Daoy (cell line): Measurements from ENCODE around the gene EPB41L2. TPM values are rescaled to one million over a fixed set of nuclear protein-coding genes. Genes with fewer than 3 reads are reported as not detected.
A peak's percentile ranks its signal among the peaks of the same experiment; 100 is the strongest.
"Not testable (repeated sequence)": the region's sequence is repeated elsewhere in the genome, so short reads cannot be mapped to it uniquely, and the experiment has no call there.

Experiments
- DNase-seq: peaks from one replicate; pipeline ENCODE4 v3.0.0-alpha.2; 2015; ENCODE audit warnings: low read depth
- total RNA-seq: library from RNA; depleted of rRNA; stranded (reverse); fragments of >200 nt; shearing (Covaris generic); gene quantifications from 2 replicates; pipeline ENCODE4 v1.2.3, GENCODE V29; 2014

The EPB41L2 gene
- total RNA-seq, 1 experiment from 2014 or later, result 14.1 TPM

- DNase-seq, result no peak
Measured at GRCh38 chr6:131036143-131036542, 26.9 kb downstream of the EPB41L2 start.

- DNase-seq, result no peak
Measured at GRCh38 chr6:131035582-131035981, 27.5 kb downstream of the EPB41L2 start.

GRCh38 chr6:131033631-131034030 lies 29.4 kb downstream of the EPB41L2 start:
- DNase-seq, result no peak

GRCh38 chr6:131029626-131030297 lies 33.3 kb downstream of the EPB41L2 start:
- peak; percentile 13 for DNase-seq

- no peak for DNase-seq
Measured at GRCh38 chr6:131027326-131027725, 35.7 kb downstream of the EPB41L2 start.

GRCh38 chr6:131026243-131026642 lies 36.8 kb downstream of the EPB41L2 start:
- no peak for DNase-seq

- no peak for DNase-seq
Measured at GRCh38 chr6:131024565-131024964, 38.5 kb downstream of the EPB41L2 start.

GRCh38 chr6:131023834-131024504 lies 39.1 kb downstream of the EPB41L2 start:
- DNase-seq, result peak; percentile 71

GRCh38 chr6:131022691-131023090 lies 40.4 kb downstream of the EPB41L2 start:
- no peak for DNase-seq

GRCh38 chr6:131017962-131018361 lies 45.1 kb downstream of the EPB41L2 start:
- no peak for DNase-seq

GRCh38 chr6:131015630-131016263 lies 47.3 kb downstream of the EPB41L2 start:
- DNase-seq, result no peak

GRCh38 chr6:131015025-131015591 lies 47.9 kb downstream of the EPB41L2 start:
- no peak for DNase-seq

GRCh38 chr6:131014080-131014776 lies 48.8 kb downstream of the EPB41L2 start:
- no peak for DNase-seq

- peak; percentile 25 for DNase-seq
Measured at GRCh38 chr6:131013495-131013894, 49.5 kb downstream of the EPB41L2 start.

GRCh38 chr6:131009790-131010189 lies 53.3 kb downstream of the EPB41L2 start:
- no peak for DNase-seq

- not testable (repeated sequence) for DNase-seq
Measured at GRCh38 chr6:131008965-131009364, 54.1 kb downstream of the EPB41L2 start.

GRCh38 chr6:131007964-131008363 lies 55.1 kb downstream of the EPB41L2 start:
- not testable (repeated sequence) for DNase-seq

- DNase-seq, result no peak
Measured at GRCh38 chr6:131007286-131007685, 55.8 kb downstream of the EPB41L2 start.

- no peak for DNase-seq
Measured at GRCh38 chr6:131005439-131006016, 57.5 kb downstream of the EPB41L2 start.

GRCh38 chr6:131004936-131005335 lies 58.1 kb downstream of the EPB41L2 start:
- no peak for DNase-seq

- DNase-seq, result no peak
Measured at GRCh38 chr6:131004387-131004755, 58.7 kb downstream of the EPB41L2 start.
